Mucosa of rectum (tissue), 2 donors: Measurements from ENCODE around the gene APBA1.
"Not testable (repeated sequence)": the region's sequence is repeated elsewhere in the genome, so short reads cannot be mapped to it uniquely, and the experiment has no call there.

Source experiments
- H3K27ac ChIP-seq, 2 donors: one replicate each; pipeline ENCODE4 v1.7.0; 2013; ENCODE audit warnings: inconsistent platforms in 2 of 2, low read depth in 2 of 2, low read length in 2 of 2
- H3K27me3 ChIP-seq, 2 donors: one replicate each; pipeline ENCODE4 v1.7.0; 2013; ENCODE audit warnings: low read length in 2 of 2; ENCODE audit not compliant: control insufficient read depth in 2 of 2, insufficient read depth in 2 of 2
- H3K36me3 ChIP-seq, 2 donors: one replicate each; pipeline ENCODE4 v1.7.0; 2013; ENCODE audit warnings: low read length in 2 of 2; ENCODE audit not compliant: control insufficient read depth in 2 of 2, insufficient read depth in 2 of 2
- H3K4me1 ChIP-seq, 2 donors: one replicate each; pipeline ENCODE4 v1.7.0; 2013; ENCODE audit warnings: low read length in 2 of 2, mild to moderate bottlenecking in 1 of 2; ENCODE audit not compliant: control insufficient read depth in 2 of 2, insufficient read depth in 2 of 2
- H3K4me3 ChIP-seq, 2 donors: one replicate each; pipeline ENCODE4 v1.7.0; 2013; ENCODE audit warnings: low read length in 2 of 2
- H3K9ac ChIP-seq, 2 donors: one replicate each; pipeline ENCODE4 v1.7.0; 2013; ENCODE audit warnings: low read length in 2 of 2, low read depth in 1 of 2, mild to moderate bottlenecking in 1 of 2
- H3K9me3 ChIP-seq, 2 donors: one replicate each; pipeline ENCODE4 v1.7.0; 2013; ENCODE audit warnings: low read length in 2 of 2; ENCODE audit not compliant: control insufficient read depth in 2 of 2
- donor health status: healthy.
- donor health status: Normal muscosa, but diverticular disease.

The APBA1 gene

GRCh38 chr9:69600314-69601047, 71.7 kb downstream of the APBA1 start:
- Histone ChIP-seq H3K36me3 (no peaks in the 10 kb centered on the region), H3K4me1 (no peaks in the 10 kb centered on the region)

GRCh38 chr9:69599232-69599971, 72.8 kb downstream of the APBA1 start:
- H3K4me1 ChIP-seq, result no peaks in the 10 kb centered on the region
- H3K27ac ChIP-seq, result no peak overlapping the region
- H3K4me3 ChIP-seq, result no peak overlapping the region
- no peaks in the 10 kb centered on the region for H3K27me3 ChIP-seq
- H3K36me3 ChIP-seq, result no peaks in the 10 kb centered on the region
- H3K9ac ChIP-seq, result no peak overlapping the region
- no peaks in the 10 kb centered on the region for H3K9me3 ChIP-seq

More at GRCh38 chr9:69600314-69601047, 71.7 kb downstream of the APBA1 start:
- no peak overlapping the region for H3K27ac ChIP-seq
- no peak overlapping the region for H3K9ac ChIP-seq
- no peak overlapping the region for H3K4me3 ChIP-seq
- no peaks in the 10 kb centered on the region for H3K9me3 ChIP-seq
- no peaks in the 10 kb centered on the region for H3K27me3 ChIP-seq

GRCh38 chr9:69596906-69597305, 75.3 kb downstream of the APBA1 start:
- H3K36me3 ChIP-seq, H3K4me3 ChIP-seq, H3K27ac ChIP-seq, H3K9me3 ChIP-seq, H3K9ac ChIP-seq, H3K27me3 ChIP-seq, H3K4me1 ChIP-seq: not testable (repeated sequence)

GRCh38 chr9:69594180-69594579, 78.0 kb downstream of the APBA1 start:
- Histone ChIP-seq H3K36me3 (no peaks in the 10 kb centered on the region), H3K27ac (no peak overlapping the region), H3K9ac (no peak overlapping the region), H3K4me1 (no peaks in the 10 kb centered on the region), H3K27me3 (no peaks in the 10 kb centered on the region), H3K9me3 (no peaks in the 10 kb centered on the region), H3K4me3 (no peak overlapping the region)

GRCh38 chr9:69593756-69594155, 78.4 kb downstream of the APBA1 start:
- no peak overlapping the region for H3K27ac ChIP-seq

GRCh38 chr9:69593301-69593700, 78.9 kb downstream of the APBA1 start:
- no peaks in the 10 kb centered on the region for H3K36me3 ChIP-seq
- no peaks in the 10 kb centered on the region for H3K4me1 ChIP-seq
- H3K9me3 ChIP-seq, result no peaks in the 10 kb centered on the region
- no peak overlapping the region for H3K4me3 ChIP-seq
- H3K9ac ChIP-seq, result no peak overlapping the region
- H3K27me3 ChIP-seq, result no peaks in the 10 kb centered on the region
- no peak overlapping the region for H3K27ac ChIP-seq

More at GRCh38 chr9:69593756-69594155, 78.4 kb downstream of the APBA1 start:
- Histone ChIP-seq H3K9ac (no peak overlapping the region), H3K27me3 (no peaks in the 10 kb centered on the region), H3K9me3 (no peaks in the 10 kb centered on the region), H3K4me1 (no peaks in the 10 kb centered on the region), H3K36me3 (no peaks in the 10 kb centered on the region), H3K4me3 (no peak overlapping the region)

GRCh38 chr9:69590266-69590665, 81.9 kb downstream of the APBA1 start:
- Histone ChIP-seq H3K27ac (no peak overlapping the region), H3K36me3 (no peaks in the 10 kb centered on the region), H3K4me3 (no peak overlapping the region), H3K9ac (no peak overlapping the region), H3K27me3 (no peaks in the 10 kb centered on the region), H3K4me1 (no peaks in the 10 kb centered on the region), H3K9me3 (no peaks in the 10 kb centered on the region)

- Histone ChIP-seq H3K36me3 (no peaks in the 10 kb centered on the region), H3K9me3 (no peaks in the 10 kb centered on the region), H3K4me1 (no peaks in the 10 kb centered on the region), H3K27me3 (no peaks in the 10 kb centered on the region), H3K9ac (no peak overlapping the region), H3K27ac (no peak overlapping the region), H3K4me3 (no peak overlapping the region)
These were observed 83.0 kb downstream of the APBA1 start for GRCh38 chr9:69589156-69589555.

GRCh38 chr9:69585571-69585970, 86.6 kb downstream of the APBA1 start:
- Histone ChIP-seq H3K36me3 (no peaks in the 10 kb centered on the region), H3K27ac (no peak overlapping the region), H3K4me3 (no peak overlapping the region), H3K4me1 (peaks cover 0 to under 1% of the 10 kb centered on the region in 2 donors), H3K9ac (no peak overlapping the region), H3K9me3 (no peaks in the 10 kb centered on the region), H3K27me3 (no peaks in the 10 kb centered on the region)

GRCh38 chr9:69584759-69585158, 87.4 kb downstream of the APBA1 start:
- no peaks in the 10 kb centered on the region for H3K27me3 ChIP-seq
- H3K9ac ChIP-seq, result no peak overlapping the region
- H3K4me1 ChIP-seq, result peaks cover 6 to 7% of the 10 kb centered on the region in 2 donors
- no peak overlapping the region for H3K4me3 ChIP-seq
- no peak overlapping the region for H3K27ac ChIP-seq
- no peaks in the 10 kb centered on the region for H3K36me3 ChIP-seq
- H3K9me3 ChIP-seq, result no peaks in the 10 kb centered on the region
